ENCODE results near the gene TRPM2.

TRPM2 gene

DNA sequence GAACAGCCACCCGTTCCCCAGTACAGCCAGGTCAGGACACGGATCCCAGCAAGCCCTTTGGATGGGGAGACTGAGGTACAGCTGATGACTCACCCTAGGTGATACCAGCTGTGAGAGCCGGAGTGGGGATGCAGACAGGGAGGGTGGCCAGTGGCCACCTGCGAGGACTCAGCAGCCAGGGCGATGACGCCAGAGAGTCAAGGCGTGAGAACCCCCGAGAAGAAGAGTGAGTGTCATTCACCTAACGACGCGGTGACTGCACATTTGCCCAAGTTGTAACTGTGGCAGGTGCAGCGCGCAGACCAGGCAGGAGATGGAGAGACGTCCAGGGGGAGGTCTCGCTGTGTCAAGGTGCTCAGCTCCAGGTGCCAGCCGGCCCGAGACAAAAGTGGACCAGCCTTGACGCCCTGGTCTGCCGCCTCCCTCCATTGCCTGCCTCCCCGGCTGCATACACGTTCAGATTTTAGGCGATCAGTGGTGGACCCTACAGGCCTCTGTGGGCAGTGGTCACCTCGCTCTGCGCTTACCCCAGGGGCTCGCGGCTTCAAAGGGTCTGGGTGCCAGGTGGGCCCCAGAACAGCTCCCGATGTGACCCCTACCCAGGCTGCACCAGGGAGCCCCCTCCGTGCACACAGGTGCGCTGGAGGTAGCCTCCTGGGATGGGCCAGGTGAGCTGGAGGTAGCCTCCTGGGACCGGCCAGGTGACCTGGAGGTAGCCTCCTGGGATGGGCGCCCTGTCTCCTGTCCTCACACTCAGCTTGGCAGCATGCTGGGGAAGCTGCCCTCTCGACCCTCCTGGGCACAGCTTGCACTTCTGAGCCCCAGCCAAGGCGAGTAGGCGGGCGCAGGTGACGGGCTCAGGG lies 113.8 kb downstream of the TRPM2 start:
- H3K9ac ChIP-seq (ENCODE audit: low read length), result no peak overlapping the region
- no peak overlapping the region for H3K4me3 ChIP-seq (ENCODE audit: low read depth, low read length)
- no peaks in the 10 kb centered on the region for H3K27me3 ChIP-seq (ENCODE audit: control insufficient read depth, insufficient read depth, low read length)
- H3K36me3 ChIP-seq (ENCODE audit: control insufficient read depth, insufficient read depth, low read length), result no peaks in the 10 kb centered on the region
- no peak overlapping the region for H3K27ac ChIP-seq (ENCODE audit: low read depth, low read length)
- no peaks in the 10 kb centered on the region; the same call in 1 of the 2 replicates for H3K9me3 ChIP-seq (ENCODE audit: control insufficient read depth, insufficient read depth, low read depth, low read length)
- H3K4me1 ChIP-seq (ENCODE audit: control insufficient read depth, insufficient read depth, low read length), result no peaks in the 10 kb centered on the region

DNA sequence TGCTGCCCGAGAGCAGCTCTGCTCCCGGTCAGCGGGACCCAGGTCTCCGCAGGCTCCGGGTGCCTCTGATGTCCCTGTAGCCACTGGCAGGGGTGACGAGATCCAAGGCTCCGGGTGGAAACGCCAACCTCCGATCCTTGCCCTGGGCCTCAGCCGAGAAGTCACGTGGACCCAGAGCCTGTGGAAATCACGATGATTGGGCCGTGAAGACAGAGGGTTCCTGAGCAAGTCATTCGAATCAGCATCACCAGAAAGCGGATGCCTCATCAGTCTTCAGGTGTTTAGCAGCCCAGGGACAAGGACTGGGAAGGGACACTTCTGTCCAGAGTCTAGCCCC lies 114.4 kb downstream of the TRPM2 start:
- Histone ChIP-seq H3K27me3 (ENCODE audit: control insufficient read depth, insufficient read depth, low read length) (no peaks in the 10 kb centered on the region), H3K9me3 (ENCODE audit: control insufficient read depth, insufficient read depth, low read depth, low read length) (peaks cover 2% of the 10 kb centered on the region; the same call in 1 of the 2 replicates), H3K9ac (ENCODE audit: low read length) (no peak overlapping the region), H3K27ac (ENCODE audit: low read depth, low read length) (no peak overlapping the region), H3K4me1 (ENCODE audit: control insufficient read depth, insufficient read depth, low read length) (no peaks in the 10 kb centered on the region), H3K36me3 (ENCODE audit: control insufficient read depth, insufficient read depth, low read length) (no peaks in the 10 kb centered on the region), H3K4me3 (ENCODE audit: low read depth, low read length) (no peak overlapping the region)

DNA sequence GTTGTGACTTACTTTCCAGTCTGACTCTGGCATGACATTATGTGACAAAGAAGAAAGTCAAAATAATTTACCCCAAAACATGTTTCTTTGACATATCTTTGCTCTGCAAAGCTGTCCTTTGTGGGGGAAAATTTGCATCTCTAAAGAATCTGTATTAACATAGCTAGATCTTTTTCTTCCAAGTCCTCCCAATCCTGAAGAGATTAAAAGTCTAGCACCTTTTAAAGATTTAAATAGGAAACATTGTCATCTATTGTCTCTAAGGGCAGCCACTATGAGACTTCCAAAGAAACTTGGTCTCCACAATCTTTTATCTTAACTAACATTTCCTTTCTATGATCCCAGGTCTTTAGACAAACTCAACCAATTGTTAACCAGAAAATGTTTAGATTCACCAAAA lies 117.9 kb downstream of the TRPM2 start:
- Histone ChIP-seq H3K4me1 (ENCODE audit: control insufficient read depth, insufficient read depth, low read length) (0 out of 2 replicates have a peak, but pooled peaks cover 5% of the 10 kb centered on the region), H3K27ac (ENCODE audit: low read depth, low read length) (no peak overlapping the region), H3K9ac (ENCODE audit: low read length) (no peak overlapping the region), H3K4me3 (ENCODE audit: low read depth, low read length) (no peak overlapping the region), H3K27me3 (ENCODE audit: control insufficient read depth, insufficient read depth, low read length) (no peaks in the 10 kb centered on the region), H3K36me3 (ENCODE audit: control insufficient read depth, insufficient read depth, low read length) (no peaks in the 10 kb centered on the region), H3K9me3 (ENCODE audit: control insufficient read depth, insufficient read depth, low read depth, low read length) (peaks cover 2% of the 10 kb centered on the region; the same call in 1 of the 2 replicates)

DNA sequence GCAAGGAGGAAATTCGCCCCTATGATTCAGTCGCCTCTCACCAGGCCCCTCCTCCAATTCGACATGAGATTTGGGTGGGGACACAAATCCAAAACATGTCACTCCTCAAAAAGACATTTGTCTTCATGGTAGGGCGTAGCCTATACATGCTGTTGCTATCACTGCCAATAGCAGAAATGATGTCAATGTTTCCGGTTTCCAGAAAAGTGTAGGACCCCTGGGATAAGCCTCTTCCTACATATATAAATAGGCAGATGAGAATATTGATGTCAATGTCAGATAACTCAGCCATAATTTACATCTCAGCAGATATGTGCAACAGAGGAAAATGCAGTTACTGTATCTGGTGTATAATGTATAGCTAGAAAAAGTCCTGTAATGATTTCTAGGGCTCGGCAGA lies 118.6 kb downstream of the TRPM2 start:
- Histone ChIP-seq H3K9me3 (ENCODE audit: control insufficient read depth, insufficient read depth, low read depth, low read length) (peaks cover 2% of the 10 kb centered on the region; the same call in 1 of the 2 replicates), H3K4me1 (ENCODE audit: control insufficient read depth, insufficient read depth, low read length) (0 out of 2 replicates have a peak, but pooled peaks cover 5% of the 10 kb centered on the region), H3K27ac (ENCODE audit: low read depth, low read length) (no peak overlapping the region), H3K36me3 (ENCODE audit: control insufficient read depth, insufficient read depth, low read length) (no peaks in the 10 kb centered on the region), H3K27me3 (ENCODE audit: control insufficient read depth, insufficient read depth, low read length) (no peaks in the 10 kb centered on the region), H3K9ac (ENCODE audit: low read length) (no peak overlapping the region), H3K4me3 (ENCODE audit: low read depth, low read length) (no peak overlapping the region)

DNA sequence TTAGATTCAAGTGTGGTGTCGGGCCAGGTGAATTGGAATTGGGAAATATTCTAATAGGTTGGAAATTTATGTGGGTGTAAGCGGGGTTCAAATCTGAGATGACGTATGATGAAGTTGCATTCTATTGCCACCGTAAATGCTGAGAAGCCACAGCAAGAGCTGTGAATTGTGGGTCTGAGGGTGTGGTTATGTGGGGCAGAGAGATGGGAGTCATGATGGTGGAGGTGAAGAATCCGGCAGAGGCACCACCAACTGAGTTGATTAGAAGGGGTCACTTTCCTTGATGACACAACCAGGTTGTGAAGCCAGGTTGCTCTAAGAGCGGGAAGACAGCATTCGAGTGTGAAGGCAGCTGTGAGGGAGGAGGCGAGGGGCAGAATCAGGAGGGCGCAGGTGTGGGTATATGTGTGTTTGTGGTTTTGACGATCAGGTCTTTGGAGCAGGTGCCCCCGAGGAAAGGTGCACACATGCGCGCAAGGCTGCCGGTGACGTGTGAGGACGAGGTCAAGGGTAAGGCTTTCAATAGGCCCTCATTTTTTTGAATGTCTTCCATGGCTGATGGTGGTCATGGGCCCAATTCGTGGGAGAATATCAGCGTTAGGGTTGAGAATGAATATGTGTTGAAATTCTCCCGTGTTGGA lies 120.6 kb downstream of the TRPM2 start:
- H3K9ac ChIP-seq (ENCODE audit: low read length), result no peak overlapping the region
- H3K4me3 ChIP-seq (ENCODE audit: low read depth, low read length), result no peak overlapping the region
- H3K9me3 ChIP-seq (ENCODE audit: control insufficient read depth, insufficient read depth, low read depth, low read length), result peaks cover 2% of the 10 kb centered on the region; the same call in 1 of the 2 replicates
- no peak overlapping the region for H3K27ac ChIP-seq (ENCODE audit: low read depth, low read length)
- 0 out of 2 replicates have a peak, but pooled peaks cover 5% of the 10 kb centered on the region for H3K4me1 ChIP-seq (ENCODE audit: control insufficient read depth, insufficient read depth, low read length)
- H3K27me3 ChIP-seq (ENCODE audit: control insufficient read depth, insufficient read depth, low read length), result no peaks in the 10 kb centered on the region
- no peaks in the 10 kb centered on the region for H3K36me3 ChIP-seq (ENCODE audit: control insufficient read depth, insufficient read depth, low read length)

DNA sequence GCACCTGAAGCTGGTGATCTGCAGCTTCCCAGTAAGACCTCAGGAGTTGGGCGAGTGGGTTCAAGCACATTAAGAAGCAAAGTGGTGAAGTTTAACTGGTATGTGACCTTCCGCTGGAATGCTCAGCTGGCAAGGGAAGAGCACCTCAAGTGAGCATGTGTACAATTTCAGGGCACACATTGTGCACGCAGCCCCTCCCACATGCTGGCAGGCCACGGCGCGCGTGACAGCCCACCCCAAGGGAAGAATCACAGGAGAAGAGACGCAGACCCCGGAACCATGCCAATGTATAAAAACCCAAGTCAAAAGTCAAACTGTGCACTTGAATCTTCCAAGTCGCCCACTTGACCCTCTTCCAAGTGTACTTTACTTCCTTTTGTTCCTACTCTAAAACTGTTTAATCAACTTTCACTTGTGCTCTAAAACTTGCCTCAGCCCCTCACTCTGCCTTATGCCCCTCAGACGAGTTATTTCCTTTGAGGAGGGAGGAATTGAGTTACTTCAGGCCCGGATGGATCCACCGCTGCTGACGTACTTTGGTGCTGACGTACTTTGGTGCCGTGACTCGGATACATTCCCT lies 121.9 kb downstream of the TRPM2 start:
- Histone ChIP-seq H3K9me3 (ENCODE audit: control insufficient read depth, insufficient read depth, low read depth, low read length) (peaks cover 2% of the 10 kb centered on the region; the same call in 1 of the 2 replicates), H3K36me3 (ENCODE audit: control insufficient read depth, insufficient read depth, low read length) (no peaks in the 10 kb centered on the region), H3K4me1 (ENCODE audit: control insufficient read depth, insufficient read depth, low read length) (0 out of 2 replicates have a peak, but pooled peaks cover 5% of the 10 kb centered on the region), H3K4me3 (ENCODE audit: low read depth, low read length) (no peak overlapping the region), H3K27me3 (ENCODE audit: control insufficient read depth, insufficient read depth, low read length) (no peaks in the 10 kb centered on the region), H3K9ac (ENCODE audit: low read length) (no peak overlapping the region), H3K27ac (ENCODE audit: low read depth, low read length) (no peak overlapping the region)

DNA sequence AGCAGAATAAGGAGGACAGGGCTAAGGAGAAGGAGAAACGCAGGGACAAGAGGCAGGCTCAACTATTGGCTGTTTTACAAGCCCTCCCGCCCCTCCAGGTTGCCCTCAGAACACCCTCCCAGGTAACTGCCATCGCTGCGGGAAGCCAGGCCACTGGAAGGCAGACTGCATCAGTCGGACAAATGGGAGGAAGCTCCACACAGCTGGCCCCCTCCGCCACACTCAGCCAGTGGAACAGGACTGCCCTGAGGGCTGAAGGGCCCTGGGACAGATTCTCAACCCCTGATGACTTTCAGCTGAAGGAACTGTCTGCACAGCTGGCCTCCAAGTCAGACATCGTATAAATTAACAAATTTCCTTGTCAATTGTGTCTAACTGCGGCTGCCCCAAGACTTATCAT lies 123.7 kb downstream of the TRPM2 start:
- Histone ChIP-seq H3K27ac (ENCODE audit: low read depth, low read length) (no peak overlapping the region), H3K4me1 (ENCODE audit: control insufficient read depth, insufficient read depth, low read length) (0 out of 2 replicates have a peak, but pooled peaks cover 5% of the 10 kb centered on the region), H3K9ac (ENCODE audit: low read length) (no peak overlapping the region), H3K9me3 (ENCODE audit: control insufficient read depth, insufficient read depth, low read depth, low read length) (peaks cover 2% of the 10 kb centered on the region; the same call in 1 of the 2 replicates), H3K4me3 (ENCODE audit: low read depth, low read length) (no peak overlapping the region), H3K27me3 (ENCODE audit: control insufficient read depth, insufficient read depth, low read length) (no peaks in the 10 kb centered on the region), H3K36me3 (ENCODE audit: control insufficient read depth, insufficient read depth, low read length) (no peaks in the 10 kb centered on the region)

DNA sequence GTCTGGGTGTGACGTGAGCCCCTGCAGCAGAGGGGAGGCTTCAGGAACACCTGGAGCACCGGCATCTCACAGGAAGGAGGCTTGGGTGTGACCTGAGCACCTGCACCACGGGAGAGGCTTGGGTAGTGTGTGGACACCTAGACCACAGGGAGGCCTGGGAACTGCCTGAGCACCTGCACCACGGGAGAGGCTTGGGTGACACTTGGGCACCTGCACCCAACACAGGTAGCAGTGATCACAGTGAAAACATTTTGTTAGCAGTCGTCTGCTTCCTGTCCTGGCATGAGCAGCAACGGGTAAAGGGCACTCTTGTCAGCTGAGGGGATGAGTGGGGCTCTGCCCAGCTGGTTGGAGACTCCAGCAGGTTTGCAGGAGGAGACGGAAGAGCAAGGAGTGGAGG lies 124.3 kb downstream of the TRPM2 start:
- Histone ChIP-seq H3K9me3 (ENCODE audit: control insufficient read depth, insufficient read depth, low read depth, low read length) (no peaks in the 10 kb centered on the region), H3K9ac (ENCODE audit: low read length) (no peak overlapping the region), H3K4me1 (ENCODE audit: control insufficient read depth, insufficient read depth, low read length) (0 out of 2 replicates have a peak, but pooled peaks cover 5% of the 10 kb centered on the region), H3K36me3 (ENCODE audit: control insufficient read depth, insufficient read depth, low read length) (no peaks in the 10 kb centered on the region), H3K27ac (ENCODE audit: low read depth, low read length) (no peak overlapping the region), H3K27me3 (ENCODE audit: control insufficient read depth, insufficient read depth, low read length) (no peaks in the 10 kb centered on the region), H3K4me3 (ENCODE audit: low read depth, low read length) (no peak overlapping the region)

DNA sequence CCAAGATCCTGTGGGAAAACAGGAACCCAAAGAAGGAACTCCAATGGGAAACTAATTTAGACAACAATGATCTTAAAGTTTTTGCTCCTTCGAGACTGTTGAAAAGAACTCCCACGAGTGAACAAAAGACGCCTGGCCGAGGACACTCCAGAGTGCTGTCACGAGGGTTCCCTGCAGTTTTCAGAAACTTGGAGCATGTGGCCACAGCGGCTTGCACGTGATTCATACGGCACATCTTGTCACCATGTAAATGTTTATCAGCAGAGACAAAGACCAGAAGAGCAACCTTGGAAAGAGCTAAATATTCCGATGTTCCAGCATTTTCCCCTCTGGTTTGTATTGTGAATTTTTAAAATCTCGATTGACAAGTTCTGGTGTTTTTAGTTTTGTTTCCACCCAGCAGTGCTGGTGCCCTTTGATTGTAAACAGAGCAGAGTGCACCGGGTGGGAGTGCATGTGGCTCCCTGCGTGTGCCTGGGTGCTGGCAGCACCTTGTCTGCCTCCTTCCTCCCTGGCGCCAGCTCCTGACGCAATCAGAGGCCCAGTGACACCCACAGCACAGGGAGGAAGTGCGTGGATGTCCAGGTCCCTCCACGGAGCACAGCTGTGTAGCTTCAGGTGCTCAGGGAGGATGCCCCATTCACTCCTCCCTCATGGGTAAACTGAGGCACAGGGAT lies 124.8 kb downstream of the TRPM2 start:
- Histone ChIP-seq H3K9me3 (ENCODE audit: control insufficient read depth, insufficient read depth, low read depth, low read length) (no peaks in the 10 kb centered on the region), H3K4me1 (ENCODE audit: control insufficient read depth, insufficient read depth, low read length) (0 out of 2 replicates have a peak, but pooled peaks cover 5% of the 10 kb centered on the region)

DNA sequence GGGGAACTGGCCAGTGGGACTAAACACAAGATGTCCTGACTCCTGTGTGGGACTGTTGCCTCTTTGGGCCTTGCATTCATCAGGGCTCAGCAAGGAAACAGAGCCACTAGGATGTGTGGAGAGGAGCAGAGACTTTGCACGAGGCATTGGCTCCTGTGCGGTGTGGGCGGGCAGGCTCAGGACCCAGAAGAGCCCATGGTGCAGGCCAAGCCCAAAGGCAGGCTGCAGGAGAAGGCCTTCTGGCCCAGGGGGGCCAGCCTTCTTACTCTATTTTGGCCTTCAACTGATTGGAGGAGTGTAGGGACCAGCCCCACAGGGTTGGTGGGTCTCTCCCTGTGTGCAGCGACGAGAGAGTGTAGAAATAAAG lies 125.4 kb downstream of the TRPM2 start:
- H3K4me1 ChIP-seq (ENCODE audit: control insufficient read depth, insufficient read depth, low read length), result 0 out of 2 replicates have a peak, but pooled peaks cover 5% of the 10 kb centered on the region
- H3K9me3 ChIP-seq (ENCODE audit: control insufficient read depth, insufficient read depth, low read depth, low read length), result no peaks in the 10 kb centered on the region
- no peaks in the 10 kb centered on the region for H3K36me3 ChIP-seq (ENCODE audit: control insufficient read depth, insufficient read depth, low read length)
- H3K9ac ChIP-seq (ENCODE audit: low read length), result no peak overlapping the region
- H3K27me3 ChIP-seq (ENCODE audit: control insufficient read depth, insufficient read depth, low read length), result no peaks in the 10 kb centered on the region
- H3K27ac ChIP-seq (ENCODE audit: low read depth, low read length), result no peak overlapping the region
- H3K4me3 ChIP-seq (ENCODE audit: low read depth, low read length), result no peak overlapping the region

More for the DNA sequence above, 124.8 kb downstream of the TRPM2 start:
- H3K27me3 ChIP-seq (ENCODE audit: control insufficient read depth, insufficient read depth, low read length), result no peaks in the 10 kb centered on the region
- no peak overlapping the region for H3K4me3 ChIP-seq (ENCODE audit: low read depth, low read length)
- no peak overlapping the region for H3K9ac ChIP-seq (ENCODE audit: low read length)
- no peak overlapping the region for H3K27ac ChIP-seq (ENCODE audit: low read depth, low read length)
- no peaks in the 10 kb centered on the region for H3K36me3 ChIP-seq (ENCODE audit: control insufficient read depth, insufficient read depth, low read length)

All from HUES6 (cell line).